Heart right ventricle (tissue), 16 donors: ENCODE data around the gene MRPS18A. TPM values are rescaled to one million over a fixed set of nuclear protein-coding genes. Genes with fewer than 3 reads are reported as not detected.
A peak's percentile ranks its signal among the peaks of the same experiment; 100 is the strongest.

ENCODE experiments used
- ATAC-seq, 8 donors: fragments of 200-7000 bp; cut with Tn5 transposase; one replicate each; pipeline ENCODE4 v1.9.1; 2020; ENCODE audit warnings: mild to moderate bottlenecking in 8 of 8, moderate library complexity in 8 of 8, moderate number of reproducible peaks in 1 of 8
- DNase-seq, 2 donors: peaks; one replicate each; pipeline ENCODE4 v3.0.0-alpha.2; 2020
- H3K27ac ChIP-seq, 10 donors: fragments of 200-600 bp; sonication (generic) in 2 of 10; one replicate each; pipeline versions ENCODE4 v1.5.0 to v1.8.0; 2020 to 2022; ENCODE audit warnings: mild to moderate bottlenecking in 3 of 10
- H3K27me3 ChIP-seq, 7 donors: fragments of 200-600 bp; one replicate each; pipeline ENCODE4 v1.8.0; 2021 to 2022; ENCODE audit warnings: mild to moderate bottlenecking in 2 of 7
- H3K36me3 ChIP-seq, 9 donors: fragments of 200-600 bp; sonication (generic) in 1 of 9; one replicate each; pipeline versions ENCODE4 v1.5.0 to v1.8.0; 2020 to 2022; ENCODE audit warnings: mild to moderate bottlenecking in 2 of 9
- H3K4me1 ChIP-seq, 9 donors: fragments of 200-600 bp; sonication (generic) in 1 of 9; one replicate each; pipeline versions ENCODE4 v1.5.0 to v1.8.0; 2020 to 2022; ENCODE audit warnings: mild to moderate bottlenecking in 4 of 9
- H3K4me3 ChIP-seq, 10 donors: fragments of 200-600 bp; sonication (generic) in 2 of 10; one replicate each; pipeline versions ENCODE4 v1.5.0 to v1.8.0; 2020 to 2022; ENCODE audit warnings: mild to moderate bottlenecking in 7 of 10, moderate library complexity in 2 of 10
- H3K9me3 ChIP-seq, 11 donors: fragments of 200-600 bp in 10 of 11; sonication (generic) in 2 of 11; one replicate each; pipeline versions ENCODE4 v1.5.0 to v1.8.0; 2013 to 2022; ENCODE audit warnings: mild to moderate bottlenecking in 2 of 11, control low read depth in 1 of 11, moderate library complexity in 1 of 11
- CTCF ChIP-seq, 9 donors: fragments of 200-600 bp; sonication (generic) in 2 of 9; IDR thresholded peaks; one replicate each; pipeline versions ENCODE4 v1.5.0 to v1.8.0; 2021 to 2022; ENCODE audit warnings: antibody characterized with exemption in 9 of 9, mild to moderate bottlenecking in 5 of 9, moderate library complexity in 1 of 9
- WGBS, 2 donors: extraction: QIAGEN DNeasy Blood & Tissue Kit; methylation state at CpG; one replicate each; pipeline ENCODE4 v1.1.7; 2013; ENCODE audit warnings: inconsistent platforms in 1 of 2; 5-methylcytosine and 5-hydroxymethylcytosine counted together
- intact Hi-C, 10 donors: fragments of 100-400 bp; cut with DNase I; formaldehyde crosslinking; loops; one replicate each; pipeline versions ENCODE4 v1.11.1 to v1.14.2; 2022
- polyA plus RNA-seq, 2 donors: library from polyadenylated mRNA; stranded (reverse); fragments of 200-250 nt; gene quantifications; one replicate each; pipeline ENCODE4 v1.2.3, GENCODE V29; 2013
- total RNA-seq, 10 donors: library from RNA; stranded (reverse); fragmentation: NEBNext Ultra II Directional in 3 of 10; extraction: Animal tissue kit (Norgen Biotek cat#: 25700) in 3 of 10; gene quantifications; one replicate each; pipeline versions ENCODE4 v1.2.1 to v1.2.4, GENCODE V29; 2021 to 2023
- donor health status: Arrhythmogenic right ventricular cardiomyopathy.
- donor health status: ischemic (EF 13 %, LVEDD 7.1; RV severe dilation, severe dysfunction).
- donor health status: healthy with polysubstance abuse.
- donor health status: DM: no; HTN: yes; CAD: no.
- donor health status: DM: no; HTN: no; CAD: no.
- donor health status: ischemic (EF 25% LVEDD 6.9; RV normal size, moderate dysfunction).
- donor health status: ischemic (EF 25% LVEDD 5.7; RV mildly dilated, moderate dysfunction).
- donor health status: healthy.
- donor health status: DM: yes; HTN: yes; CAD: no.
- donor health status: Ischemic cardiomyopathy.
- donor health status: ischemic (EF 35%, LVEDD 5.7; RV mildly dilated, moderate dysfunction).
- donor health status: nonischemic (EF 11% LVEDD 7.7; RV severe dilation, severe dysfunction).
- donor health status: DM: yes; HTN: yes; CAD: no.
- donor health status: PGD.
- donor health status: ischemic (EF 29% LVEDD 5.4; RV normal size, mild dysfunction).
- donor health status: nonischemic (EF 23%, LVEDD 6.1; RV moderate dilation, normal function).

Gene MRPS18A
- total and polyA plus RNA-seq, 12 donors, result 30.4 to 103 (median 40.6) TPM

- DNase-seq (no peak), ATAC-seq (no peak)
- H3K27ac ChIP-seq, result no peak overlapping the region
- no peaks in the 10 kb centered on the region for H3K27me3 ChIP-seq
- H3K4me1 ChIP-seq, result peaks cover 0 to 15% (median 12%) of the 10 kb centered on the region in 9 donors
- WGBS, 2 donors, result 95 to 97% methylated on average over 2 of the region's 2 CpGs
- TF ChIP-seq CTCF (IDR thresholded peaks at IDR 0.05), result no peak
- peaks cover 0 to 3% (median 0%) of the 10 kb centered on the region in 9 donors for H3K36me3 ChIP-seq
- intact Hi-C loops, result no loop called here
- no peak overlapping the region for H3K4me3 ChIP-seq
- no peaks in the 10 kb centered on the region for H3K9me3 ChIP-seq
Measured at GRCh38 chr6:43648248-43648647, 39.3 kb downstream of the MRPS18A start.

DNA sequence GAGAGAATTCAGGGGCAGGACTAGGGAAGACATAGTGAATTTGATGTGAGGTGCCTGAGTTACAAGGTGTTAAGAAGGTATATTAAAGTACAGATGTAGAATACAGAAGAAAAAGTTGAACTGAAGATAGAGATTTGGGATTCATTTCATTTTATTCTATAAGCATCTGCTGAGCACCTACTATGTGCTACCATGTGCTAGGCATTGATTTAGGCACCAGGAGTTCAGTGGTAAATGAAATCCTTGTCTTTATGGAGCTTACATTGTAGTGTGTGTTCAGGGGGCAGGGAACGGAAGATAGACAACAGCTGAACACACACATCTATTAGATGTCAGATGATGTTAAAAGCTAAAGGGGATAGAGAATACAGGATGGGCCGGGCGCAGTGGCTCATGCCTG is 40.0 kb downstream of the MRPS18A start:
- intact Hi-C loops, result no loop called here
- ATAC-seq (no peak), DNase-seq (no peak)
- peaks cover 0 to 10% (median 0%) of the 10 kb centered on the region in 9 donors for H3K36me3 ChIP-seq
- TF ChIP-seq CTCF (IDR thresholded peaks at IDR 0.05), result no peak
- no peak overlapping the region for H3K27ac ChIP-seq
- no peaks in the 10 kb centered on the region for H3K27me3 ChIP-seq
- peaks cover 0 to 15% (median 12%) of the 10 kb centered on the region in 9 donors for H3K4me1 ChIP-seq
- H3K4me3 ChIP-seq, result no peak overlapping the region
- H3K9me3 ChIP-seq, result no peaks in the 10 kb centered on the region
- WGBS, 2 donors, result 88 to 100% methylated on average over 3 of the region's 3 CpGs

DNA sequence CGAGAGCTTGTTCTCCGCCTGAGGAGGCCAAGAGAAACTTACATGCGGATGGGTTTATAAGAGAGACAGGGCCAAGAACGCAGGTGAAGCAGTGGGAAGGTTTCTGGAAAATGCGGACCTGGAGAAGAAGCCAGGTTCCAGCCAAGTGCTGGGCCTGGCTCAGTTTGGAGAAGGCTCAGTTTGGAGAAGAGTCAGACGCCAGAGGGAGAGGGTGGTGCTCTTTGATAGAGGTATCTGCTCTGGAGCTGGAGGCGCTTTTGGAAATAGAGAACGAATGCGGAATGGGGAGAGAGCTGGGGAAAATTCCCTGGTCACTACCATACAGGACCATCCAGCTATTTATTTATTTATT is 42.0 kb downstream of the MRPS18A start:
- DNase-seq, result no peak
- H3K36me3 ChIP-seq, result peaks cover 0 to 30% (median 13%) of the 10 kb centered on the region in 9 donors
- peak overlapping the region in 3 of 10 donors; percentile 15 to 49 (median 33) for H3K27ac ChIP-seq
- H3K4me1 ChIP-seq, result peaks cover 0 to 21% (median 13%) of the 10 kb centered on the region in 9 donors
- 18 to 25% methylated on average over 9 of the region's 9 CpGs for WGBS, 2 donors
- no peak for TF ChIP-seq CTCF (IDR thresholded peaks at IDR 0.05)
- no peaks in the 10 kb centered on the region for H3K27me3 ChIP-seq
- intact Hi-C loops, result no loop called here
- H3K4me3 ChIP-seq, result peak overlapping the region in 9 of 10 donors; percentile 28 to 59 (median 50)
- H3K9me3 ChIP-seq, result no peaks in the 10 kb centered on the region
- peak in 1 of 8 donors; percentile 10 for ATAC-seq

DNA sequence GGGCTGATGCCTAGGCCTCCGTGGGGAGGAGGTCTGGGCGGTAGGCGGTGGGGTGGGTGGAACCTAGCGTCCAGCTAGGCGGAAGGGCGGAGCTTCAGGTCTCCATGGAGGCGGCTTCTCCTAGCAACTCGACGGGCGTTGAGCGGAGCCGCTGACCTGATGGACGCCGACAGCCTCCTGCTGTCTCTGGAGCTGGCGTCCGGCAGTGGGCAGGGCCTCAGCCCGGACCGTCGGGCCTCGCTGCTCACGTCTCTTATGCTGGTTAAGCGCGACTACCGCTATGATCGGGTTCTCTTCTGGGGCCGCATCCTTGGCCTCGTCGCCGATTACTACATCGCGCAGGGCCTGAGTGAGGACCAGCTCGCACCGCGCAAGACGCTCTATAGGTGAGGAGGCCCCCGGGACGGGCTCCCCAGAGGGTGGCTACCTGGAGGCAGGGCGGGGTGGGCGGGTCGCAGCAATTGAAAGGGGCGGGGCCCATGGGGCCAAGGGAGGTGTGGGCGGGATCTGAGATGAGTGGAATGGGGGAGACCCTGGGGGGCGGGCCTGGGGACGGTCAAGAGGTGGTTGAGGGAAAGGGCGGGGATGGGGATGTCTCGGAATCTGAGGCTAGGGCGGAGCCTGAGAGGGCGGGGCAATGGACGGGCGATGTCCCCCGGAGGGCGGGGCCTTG is 42.5 kb downstream of the MRPS18A start, which contains the start of gene RSPH9:
Gene RSPH9, plus strand, starts transcription at position 97 of the 673 bp plus-strand sequence. Its CDS starts 63 bp downstream, at position 160.
- no peaks in the 10 kb centered on the region for H3K27me3 ChIP-seq
- H3K4me3 ChIP-seq, result peak within 1 kb of the TSS; percentile 21 to 59 (median 49)
- no peaks in the 10 kb centered on the region for H3K9me3 ChIP-seq
- H3K4me1 ChIP-seq, result peaks cover 0 to 21% (median 13%) of the 10 kb centered on the region in 9 donors
- H3K27ac ChIP-seq, result peak within 1 kb of the TSS in 4 of 10 donors; percentile 15 to 49 (median 30)
- 5 to 6% methylated on average over 52 of the region's 52 CpGs for WGBS, 2 donors
- ATAC-seq (peak; percentile 65 to 91 (median 86)), DNase-seq (peak; percentile 61 to 72)
- intact Hi-C loops, result no loop called here
- no peak for TF ChIP-seq CTCF (IDR thresholded peaks at IDR 0.05)
- H3K36me3 ChIP-seq, result peaks cover 0 to 35% (median 18%) of the 10 kb centered on the region in 9 donors
